Neuronal stem cell (in vitro differentiated cells): Measurements from ENCODE around the gene MRGPRE.

Experiments used
- DNase-seq: peaks from one replicate; pipeline ENCODE4 v3.0.0-alpha.2; 2013; ENCODE audit warnings: low spot score
- H2AFZ ChIP-seq: one replicate; pipeline ENCODE4 v1.6.1; 2013; ENCODE audit warnings: mild to moderate bottlenecking, low read length, inconsistent platforms
- H2AK5ac ChIP-seq: 2 replicates; pipeline ENCODE4 v1.6.1; 2013; ENCODE audit warnings: low read depth, mild to moderate bottlenecking, inconsistent platforms, low read length, moderate library complexity, mixed read lengths
- H2BK120ac ChIP-seq: 2 replicates; pipeline ENCODE4 v1.6.1; 2013; ENCODE audit warnings: low read depth, mild to moderate bottlenecking, inconsistent platforms, low read length, moderate library complexity, mixed read lengths
- H2BK12ac ChIP-seq: one replicate; pipeline ENCODE4 v1.6.1; 2013; ENCODE audit warnings: low read length, inconsistent platforms
- H2BK15ac ChIP-seq: 2 replicates; pipeline ENCODE4 v1.6.1; 2013; ENCODE audit warnings: mild to moderate bottlenecking, low read length, inconsistent platforms, mixed read lengths
- H2BK5ac ChIP-seq: one replicate; pipeline ENCODE4 v1.6.1; 2013; ENCODE audit warnings: inconsistent platforms, mild to moderate bottlenecking, low read length, moderate library complexity
- H3K14ac ChIP-seq: one replicate; pipeline ENCODE4 v1.6.1; 2013; ENCODE audit warnings: low read length, inconsistent platforms
- H3K18ac ChIP-seq: 2 replicates; pipeline ENCODE4 v1.6.1; 2013; ENCODE audit warnings: low read length, inconsistent platforms
- H3K23ac ChIP-seq: 2 replicates; pipeline ENCODE4 v1.6.1; 2013; ENCODE audit warnings: low read depth, mild to moderate bottlenecking, mixed read lengths, low read length, inconsistent platforms; ENCODE audit not compliant: poor library complexity
- H3K27ac ChIP-seq: replicated peaks from 3 replicates; pipeline ENCODE4 v1.5.1; 2013; ENCODE audit warnings: low read length, inconsistent platforms
- H3K27me3 ChIP-seq, 3 experiments: 2 replicates each; pipeline ENCODE4 v1.6.1; 2013; ENCODE audit warnings: low read length in 3 of 3, mild to moderate bottlenecking in 2 of 3, inconsistent platforms in 1 of 3, low read depth in 1 of 3, mixed read lengths in 1 of 3, moderate library complexity in 1 of 3; ENCODE audit not compliant: control insufficient read depth in 3 of 3, insufficient read depth in 3 of 3
- H3K36me3 ChIP-seq, 2 donors: replicated peaks in 1 of 2; 2 replicates each; pipeline ENCODE4 v1.6.1; 2013; ENCODE audit warnings: low read length in 2 of 2; ENCODE audit not compliant: control insufficient read depth in 2 of 2, insufficient read depth in 2 of 2
- H3K4ac ChIP-seq: 2 replicates; pipeline ENCODE4 v1.6.1; 2013; ENCODE audit warnings: inconsistent platforms, mild to moderate bottlenecking, low read length, moderate library complexity
- H3K4me1 ChIP-seq, 2 donors: 1 replicate in 1 of 2; 2 replicates in 1 of 2; pipeline ENCODE4 v1.6.1; 2013; ENCODE audit warnings: low read length in 2 of 2, low read depth in 1 of 2; ENCODE audit not compliant: control insufficient read depth in 2 of 2, insufficient read depth in 1 of 2
- H3K4me2 ChIP-seq: one replicate; pipeline ENCODE4 v1.6.1; 2013; ENCODE audit warnings: mild to moderate bottlenecking, low read length, inconsistent platforms; ENCODE audit not compliant: insufficient read depth, poor library complexity, severe bottlenecking
- H3K4me3 ChIP-seq, 2 donors: 2 replicates each; pipeline ENCODE4 v1.5.1; 2013; ENCODE audit warnings: low read length in 2 of 2, mild to moderate bottlenecking in 2 of 2, inconsistent platforms in 1 of 2, moderate library complexity in 1 of 2
- H3K79me1 ChIP-seq: one replicate; pipeline ENCODE4 v1.6.1; 2013; ENCODE audit warnings: low read depth, mild to moderate bottlenecking, inconsistent platforms, low read length, moderate library complexity
- H3K9ac ChIP-seq: one replicate; pipeline ENCODE4 v1.6.1; 2013; ENCODE audit warnings: mild to moderate bottlenecking, low read depth, low read length, inconsistent platforms; ENCODE audit not compliant: poor library complexity
- H3K9me3 ChIP-seq, 2 donors: replicated peaks in 1 of 2; 2 replicates each; pipeline versions ENCODE3 to v1.6.1; 2013; ENCODE audit warnings: low read length in 2 of 2, mild to moderate bottlenecking in 2 of 2, inconsistent platforms in 1 of 2, low read depth in 1 of 2, mixed read lengths in 1 of 2, moderate library complexity in 1 of 2; ENCODE audit not compliant: control insufficient read depth in 2 of 2, insufficient read depth in 1 of 2
- H4K8ac ChIP-seq: one replicate; pipeline ENCODE4 v1.6.1; 2013; ENCODE audit warnings: low read depth, mild to moderate bottlenecking, inconsistent platforms, low read length, moderate library complexity
- H4K91ac ChIP-seq: one replicate; pipeline ENCODE4 v1.6.1; 2013; ENCODE audit warnings: low read length, low read depth, mild to moderate bottlenecking, inconsistent platforms; ENCODE audit not compliant: poor library complexity
- WGBS, 2 donors: extraction: QIAGEN DNeasy Blood & Tissue Kit; methylation state at CpG; one replicate each; pipeline ENCODE4 v1.1.7; 2013; ENCODE audit warnings: missing lambda C conversion rate in 2 of 2, mixed read lengths in 1 of 2; ENCODE audit not compliant: insufficient read length in 2 of 2, insufficient replicate concordance in 1 of 2; ENCODE audit errors: extremely low coverage in 2 of 2; 5-methylcytosine and 5-hydroxymethylcytosine counted together

MRGPRE gene

DNA sequence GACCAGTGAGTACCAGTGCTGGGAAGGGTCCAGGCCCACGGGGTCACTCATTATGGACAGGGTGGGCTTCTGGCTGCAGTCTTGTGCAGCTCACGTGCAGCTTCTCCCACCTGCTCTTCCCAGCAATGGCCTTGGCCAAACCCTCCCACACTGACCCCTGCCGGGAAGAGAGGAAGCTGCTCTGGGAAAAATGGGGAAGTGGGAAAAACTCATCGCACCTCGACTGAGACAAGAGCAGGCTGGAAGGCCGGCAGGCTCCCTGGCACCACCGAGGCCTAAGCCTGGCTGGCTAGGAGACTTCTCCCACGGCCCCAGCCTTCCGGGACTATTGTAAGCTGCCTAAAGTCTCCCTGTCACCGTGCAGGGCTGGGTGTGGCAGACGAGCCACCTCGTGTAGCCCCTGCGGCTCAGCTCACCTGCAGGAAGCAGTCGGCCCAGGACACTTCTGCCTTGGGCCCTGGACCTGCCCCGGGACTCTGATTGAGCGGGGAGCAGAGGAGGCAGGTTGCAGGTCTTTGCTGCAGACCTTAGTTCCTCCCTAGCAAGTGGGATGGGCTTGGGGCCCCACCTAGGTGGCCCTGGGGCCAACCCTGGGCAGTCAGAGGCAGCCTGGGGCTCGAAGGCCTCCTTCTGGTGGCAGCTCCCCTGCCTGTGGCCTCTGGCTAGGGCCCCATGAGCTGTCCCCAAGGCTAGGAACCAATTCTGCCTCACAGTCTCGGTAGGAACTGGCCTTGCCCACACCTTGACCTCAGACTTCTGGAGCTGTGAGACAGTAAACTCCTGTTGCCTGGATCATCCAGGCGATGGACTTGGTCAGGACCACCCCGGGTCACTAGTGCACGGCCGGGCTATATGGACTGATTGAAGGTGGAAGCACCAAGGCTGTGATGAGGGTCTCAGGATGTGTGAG lies 36.7 kb downstream of the MRGPRE start:
- Histone ChIP-seq H2AFZ (peak overlapping the region; percentile 1), H3K4me3 (no peak overlapping the region), H3K27ac (no peak overlapping the region), H3K4me1 (peaks cover 0 to 4% of the 10 kb centered on the region in 2 donors), H3K9ac (peak overlapping the region; percentile 54), H3K23ac (peak overlapping the region; percentile 17), H3K79me1 (no peaks in the 10 kb centered on the region), H3K4me2 (no peak overlapping the region), H3K18ac (no peak overlapping the region), H3K14ac (no peak overlapping the region), H2BK5ac (no peak overlapping the region), H2BK15ac (no peak overlapping the region), H3K9me3 (peaks cover 0 to 4% of the 10 kb centered on the region in 2 donors), H2BK12ac (no peak overlapping the region), H2AK5ac (peak overlapping the region; percentile 54), H3K27me3 (peaks cover 0 to 47% (median 0%) of the 10 kb centered on the region in 3 experiments), H3K4ac (no peak overlapping the region), H4K8ac (no peak overlapping the region), H4K91ac (no peak overlapping the region), H2BK120ac (no peak overlapping the region), H3K36me3 (no peaks in the 10 kb centered on the region)
- no peak for DNase-seq
- no CpG with 5 or more reads among the region's 22 CpGs for WGBS, 2 donors

DNA sequence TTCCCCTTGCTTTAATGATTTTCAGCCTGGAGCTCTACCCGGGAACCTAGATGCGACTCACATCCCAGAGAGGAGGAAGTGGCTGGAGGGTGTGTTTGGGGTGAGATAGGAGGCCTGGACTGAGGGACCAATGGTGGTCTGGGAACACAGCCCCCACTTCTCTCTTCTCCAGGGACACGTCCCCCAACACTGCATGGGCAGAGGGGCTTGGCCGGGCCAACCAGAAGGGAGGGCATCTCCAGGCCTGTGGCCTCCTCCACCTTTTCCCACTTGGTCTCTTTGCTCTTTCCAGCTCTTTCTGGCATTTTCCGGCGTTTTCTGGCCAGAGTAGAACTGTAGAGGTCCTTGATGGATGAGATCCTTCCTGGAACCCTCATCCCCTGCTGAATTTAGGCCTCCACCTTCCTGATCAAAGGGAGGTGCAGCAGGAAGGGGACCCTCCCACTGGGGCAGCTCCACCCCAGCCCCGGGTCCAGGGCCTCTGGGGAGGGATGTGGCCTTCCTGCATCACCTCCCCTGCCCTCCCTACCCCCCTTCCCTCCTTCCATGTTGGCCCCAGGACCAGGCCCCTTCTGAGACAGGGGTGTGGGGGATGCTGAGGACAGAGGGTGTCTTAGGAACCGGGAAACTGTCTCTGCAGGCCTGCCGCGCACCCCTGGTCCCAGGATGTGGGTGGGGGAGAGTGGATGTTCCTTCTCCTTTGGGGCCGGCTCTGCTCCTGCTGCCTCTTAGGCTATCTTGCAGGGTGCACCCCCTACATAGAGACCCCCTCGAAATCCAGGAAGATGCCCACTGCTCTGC lies 38.0 kb downstream of the MRGPRE start:
- peaks cover 6 to 9% of the 10 kb centered on the region in 2 donors for H3K4me1 ChIP-seq
- H3K4ac ChIP-seq, result no peak overlapping the region
- peak overlapping the region; percentile 82 for H3K18ac ChIP-seq
- peak overlapping the region; percentile 77 for H2AK5ac ChIP-seq
- H3K36me3 ChIP-seq, result no peaks in the 10 kb centered on the region
- no peak overlapping the region for H2BK5ac ChIP-seq
- no peak overlapping the region for H4K91ac ChIP-seq
- H3K27me3 ChIP-seq, result peaks cover 0 to 42% (median 0%) of the 10 kb centered on the region in 3 experiments
- H3K23ac ChIP-seq, result no peak overlapping the region
- no peaks in the 10 kb centered on the region for H3K79me1 ChIP-seq
- no peak overlapping the region for H3K4me2 ChIP-seq
- H2BK15ac ChIP-seq, result peak overlapping the region; percentile 69
- no peak overlapping the region for H3K27ac ChIP-seq
- DNase-seq, result no peak
- H2AFZ ChIP-seq, result peak overlapping the region; percentile 1
- H2BK12ac ChIP-seq, result no peak overlapping the region
- H3K4me3 ChIP-seq, result no peak overlapping the region
- peak overlapping the region; percentile 50 for H3K9ac ChIP-seq
- H4K8ac ChIP-seq, result no peak overlapping the region
- H3K9me3 ChIP-seq, result peaks cover 0 to 4% of the 10 kb centered on the region in 2 donors
- no peak overlapping the region for H2BK120ac ChIP-seq
- no CpG with 5 or more reads among the region's 12 CpGs for WGBS, 2 donors
- no peak overlapping the region for H3K14ac ChIP-seq

DNA sequence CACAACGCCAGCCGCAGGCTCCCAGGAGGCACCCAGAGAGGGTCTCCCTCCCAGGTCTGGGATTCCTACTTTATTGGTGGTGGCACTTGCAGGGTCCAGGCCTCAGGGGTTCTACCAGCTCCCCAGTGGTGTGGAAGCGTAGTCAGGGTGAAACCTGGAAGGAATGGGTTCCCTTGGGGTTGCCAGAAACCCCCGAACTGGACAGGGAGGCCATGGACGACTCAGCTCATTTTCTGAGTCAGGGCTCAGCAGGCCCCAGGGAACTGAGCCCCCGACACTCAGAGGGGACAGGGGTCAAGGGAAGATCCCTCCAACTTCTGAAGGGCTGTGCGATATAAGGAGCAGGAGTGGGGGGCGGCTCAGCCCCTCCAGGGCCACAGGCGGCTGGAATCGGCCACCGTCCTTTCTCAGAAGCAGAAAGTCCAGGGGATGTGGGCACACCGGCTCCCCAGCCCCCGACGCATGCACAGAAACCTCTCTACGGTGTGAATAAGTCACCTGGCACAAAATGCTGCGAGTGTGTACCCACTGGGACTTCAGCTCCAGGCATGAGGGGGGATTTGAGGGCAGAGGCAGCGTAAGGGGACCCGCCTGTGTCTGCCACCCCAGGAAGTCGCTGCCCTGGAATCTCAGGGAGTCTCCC lies 38.7 kb downstream of the MRGPRE start:
- Histone ChIP-seq H3K18ac (peak overlapping the region; percentile 82), H3K79me1 (no peaks in the 10 kb centered on the region), H3K9ac (no peak overlapping the region), H3K4me2 (no peak overlapping the region), H4K91ac (no peak overlapping the region), H2BK5ac (no peak overlapping the region), H3K4ac (no peak overlapping the region), H3K27me3 (peaks cover 0 to 37% (median 0%) of the 10 kb centered on the region in 3 experiments), H3K4me1 (peaks cover 6 to 15% of the 10 kb centered on the region in 2 donors), H2AFZ (peak overlapping the region; percentile 1), H3K36me3 (no peaks in the 10 kb centered on the region), H2AK5ac (no peak overlapping the region), H2BK15ac (peak overlapping the region; percentile 77), H4K8ac (no peak overlapping the region), H3K9me3 (peaks cover 0 to 4% of the 10 kb centered on the region in 2 donors), H2BK120ac (no peak overlapping the region), H3K14ac (no peak overlapping the region), H3K23ac (no peak overlapping the region), H2BK12ac (no peak overlapping the region), H3K4me3 (no peak overlapping the region), H3K27ac (no peak overlapping the region)
- no peak for DNase-seq
- no CpG with 5 or more reads among the region's 19 CpGs for WGBS, 2 donors
